HG03520 (cell line): ENCODE data around the gene GHRL.

Experiments
- ATAC-seq: cut with Tn5 transposase; IDR thresholded peaks from one replicate; pipeline ENCODE4 v1.9.1; 2021; ENCODE audit warnings: mild to moderate bottlenecking, moderate library complexity; ENCODE audit not compliant: unreplicated experiment

The GHRL gene, protein sequence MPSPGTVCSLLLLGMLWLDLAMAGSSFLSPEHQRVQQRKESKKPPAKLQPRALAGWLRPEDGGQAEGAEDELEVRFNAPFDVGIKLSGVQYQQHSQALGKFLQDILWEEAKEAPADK

DNA sequence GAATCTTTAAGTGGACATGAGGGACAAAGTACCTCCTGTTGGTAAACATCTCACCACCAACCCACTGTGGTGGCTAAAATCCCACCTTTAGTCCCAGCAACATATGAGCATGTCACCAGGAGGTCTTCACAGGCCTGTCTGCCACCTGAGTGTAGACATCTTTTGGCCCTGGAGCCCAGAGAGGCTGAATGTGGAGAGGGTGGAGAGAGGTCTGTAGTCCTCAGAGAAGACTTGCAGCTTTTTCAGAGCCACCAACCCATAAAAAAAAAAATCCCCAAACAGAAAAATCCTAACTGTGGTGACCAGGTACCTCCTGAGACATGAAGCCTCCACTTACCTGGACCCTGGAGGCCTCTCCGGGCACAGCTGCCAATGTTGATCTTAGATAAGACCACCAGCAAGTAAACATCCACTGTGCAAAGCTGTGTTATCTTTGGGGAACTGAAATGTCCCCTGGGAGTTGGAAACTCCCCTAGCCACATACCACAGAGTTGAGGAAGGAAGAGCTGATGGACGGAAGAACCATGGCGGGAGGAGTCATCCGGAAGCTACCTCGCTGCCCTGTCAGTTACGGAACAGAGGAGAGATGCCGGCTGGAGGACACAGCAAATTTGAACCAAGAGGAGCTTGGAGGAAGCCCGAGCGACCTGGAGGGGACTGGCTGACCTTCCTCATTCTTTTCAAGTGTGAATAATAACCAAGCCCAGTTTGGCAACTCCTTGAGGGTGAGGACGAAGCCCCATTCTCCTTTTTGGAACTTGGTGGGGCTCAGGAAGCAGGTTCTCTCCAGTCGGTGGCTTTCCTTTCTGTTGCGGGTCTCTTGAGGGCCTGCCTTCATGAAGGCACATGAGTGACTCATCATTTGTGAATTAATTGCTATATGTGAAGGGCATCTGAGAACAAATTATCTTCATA is at the start of gene GHRL:
TSS of gene GHRL (minus strand) at position 443 of the 915 bp plus-strand sequence. CDS start 2,767 bp downstream, outside the sequence.
- ATAC-seq = peak; percentile 68

DNA sequence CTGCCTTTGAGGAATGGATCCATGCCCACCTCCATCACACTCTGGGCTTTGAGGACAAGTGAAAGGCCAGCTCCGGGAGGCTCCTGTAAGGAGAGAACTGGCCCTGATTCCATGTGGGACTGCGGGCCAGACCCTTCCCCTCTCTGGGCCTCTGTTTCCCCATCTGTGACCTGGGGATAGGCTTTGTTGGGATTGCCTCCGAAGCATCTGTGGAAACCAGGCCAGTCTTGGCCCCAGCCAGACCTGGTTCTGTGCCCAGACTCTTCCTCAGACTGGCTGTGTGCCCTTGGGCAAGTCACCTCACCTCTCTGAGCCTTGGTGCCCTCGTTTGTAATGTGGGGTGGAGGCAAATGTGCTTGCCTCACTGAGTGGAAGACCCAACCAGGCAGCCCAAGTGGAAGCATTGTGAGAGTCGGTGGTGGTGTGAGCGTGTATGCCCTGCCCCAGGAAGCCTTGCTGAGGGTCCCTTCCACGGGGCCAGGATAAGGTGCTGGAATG is 49.2 kb upstream of the GHRL start:
- ATAC-seq = no peak

DNA sequence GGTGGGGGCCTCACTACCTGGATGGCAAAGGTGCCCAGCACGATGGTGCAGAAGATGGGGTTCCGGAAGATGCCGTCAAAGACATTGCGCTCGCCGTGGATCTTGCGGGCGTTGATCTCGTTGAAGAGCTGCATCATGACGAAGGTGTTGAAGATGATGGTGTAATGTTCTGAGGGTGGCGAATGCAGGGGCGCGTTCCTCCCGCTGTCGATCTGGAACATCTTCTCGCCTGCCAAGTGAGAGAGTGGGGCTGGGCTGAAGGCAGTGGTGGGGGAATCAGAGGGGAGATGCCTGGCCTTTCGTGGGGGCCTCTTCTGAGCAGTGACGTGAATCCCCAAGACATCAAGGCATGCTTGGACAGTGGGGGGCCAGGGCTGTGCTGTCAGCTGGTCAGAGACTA is 47.7 kb upstream of the GHRL start:
- no peak for ATAC-seq

DNA sequence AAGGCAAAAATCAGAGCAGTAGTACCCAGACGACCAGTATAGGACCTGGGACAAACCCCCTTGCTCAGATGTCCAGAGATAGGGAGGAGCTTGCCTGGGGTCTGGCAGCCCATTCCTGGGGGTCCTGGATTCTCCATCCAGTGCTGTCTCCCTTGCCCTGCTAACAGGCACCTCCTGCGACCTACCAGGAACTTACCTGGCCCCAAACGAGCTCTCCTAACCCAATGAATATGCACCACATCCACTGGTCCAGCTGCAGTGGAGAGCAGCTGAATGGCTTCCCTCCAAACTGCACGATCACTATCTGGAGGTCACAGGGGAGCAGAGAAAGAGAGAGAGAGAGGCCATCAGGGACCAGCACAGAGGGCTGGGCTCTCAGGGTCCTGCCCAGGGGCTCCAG is 47.3 kb upstream of the GHRL start:
- ATAC-seq = no peak

DNA sequence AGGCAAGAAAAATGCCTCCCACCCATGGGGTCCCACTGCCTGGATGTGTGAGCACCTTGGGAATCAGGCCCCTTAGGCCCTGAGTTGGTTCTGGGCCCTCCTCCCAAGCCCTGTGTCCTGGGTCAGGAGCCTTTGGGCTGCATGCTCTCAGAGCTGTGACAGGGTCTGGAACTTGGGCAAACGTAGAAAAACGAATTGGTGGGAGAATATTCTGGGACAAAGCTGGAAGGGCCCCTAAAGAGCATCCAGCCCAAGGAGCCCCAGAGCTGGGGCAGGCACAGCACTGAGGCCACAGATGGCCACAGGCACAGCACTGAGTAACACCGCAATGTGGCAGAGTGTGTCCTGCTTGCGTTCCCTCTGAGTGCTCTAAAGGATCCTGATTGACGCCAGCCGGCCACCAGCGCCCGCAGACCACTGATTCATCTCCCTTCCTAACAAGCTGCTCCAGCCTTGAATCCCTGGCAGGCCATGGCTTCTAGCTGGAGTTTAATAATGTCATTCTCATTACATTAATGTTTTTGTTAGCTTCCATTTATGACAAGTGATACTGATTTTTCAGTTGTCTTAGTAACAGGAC is 46.7 kb upstream of the GHRL start:
- no peak for ATAC-seq

DNA sequence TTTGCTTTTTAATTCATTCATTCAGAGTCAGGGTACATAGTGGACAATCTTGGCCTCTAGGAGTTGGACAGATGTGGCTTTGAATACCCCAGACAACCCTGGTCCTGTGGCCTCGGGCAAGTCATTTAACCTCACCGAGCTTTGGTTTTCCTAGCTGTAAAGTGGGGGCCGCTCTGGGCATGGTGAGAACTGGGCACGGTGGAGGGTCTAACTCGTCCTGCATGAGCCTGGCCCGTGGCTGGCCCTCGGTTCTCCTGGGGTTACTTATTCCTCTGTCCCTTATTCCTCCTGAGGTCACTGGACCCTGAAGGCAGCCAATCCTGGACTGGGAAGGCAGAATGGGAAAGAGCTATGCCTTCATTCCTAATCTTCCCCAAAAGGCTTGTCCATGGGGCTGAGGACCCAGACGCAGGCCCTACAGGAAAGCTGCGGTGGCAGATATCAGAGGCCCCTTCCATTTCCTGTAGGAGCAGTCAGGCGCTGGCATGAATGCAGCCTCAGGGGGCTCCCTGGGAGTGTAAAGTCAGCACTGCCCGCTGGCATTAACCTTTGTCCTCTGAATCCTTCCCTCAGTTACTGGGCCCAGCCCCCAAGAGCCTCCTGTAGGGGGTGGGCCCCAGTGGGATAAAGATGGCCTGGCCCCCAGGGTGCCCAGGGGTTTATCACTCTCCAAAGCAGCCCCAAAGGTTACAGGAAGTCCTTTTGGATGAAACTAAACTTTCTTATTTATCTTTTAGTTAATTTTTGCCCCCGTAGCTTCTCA is 46.0 kb upstream of the GHRL start:
- no peak for ATAC-seq

DNA sequence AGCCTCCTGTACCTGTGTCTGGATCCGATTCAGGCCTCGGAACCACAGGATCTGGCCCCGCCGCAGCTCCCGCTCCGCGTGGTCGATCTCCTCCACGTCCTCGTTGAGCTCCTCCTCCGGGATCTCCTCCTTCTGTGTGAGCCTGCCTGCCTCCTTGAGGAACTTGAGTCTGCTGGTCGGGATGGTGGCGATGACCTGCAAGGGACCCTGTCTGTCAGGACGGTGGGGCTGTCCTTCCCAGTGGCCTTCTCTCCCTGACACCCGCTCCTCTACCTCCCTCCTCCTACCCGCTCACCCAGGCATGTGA is 45.4 kb upstream of the GHRL start:
- no peak for ATAC-seq

DNA sequence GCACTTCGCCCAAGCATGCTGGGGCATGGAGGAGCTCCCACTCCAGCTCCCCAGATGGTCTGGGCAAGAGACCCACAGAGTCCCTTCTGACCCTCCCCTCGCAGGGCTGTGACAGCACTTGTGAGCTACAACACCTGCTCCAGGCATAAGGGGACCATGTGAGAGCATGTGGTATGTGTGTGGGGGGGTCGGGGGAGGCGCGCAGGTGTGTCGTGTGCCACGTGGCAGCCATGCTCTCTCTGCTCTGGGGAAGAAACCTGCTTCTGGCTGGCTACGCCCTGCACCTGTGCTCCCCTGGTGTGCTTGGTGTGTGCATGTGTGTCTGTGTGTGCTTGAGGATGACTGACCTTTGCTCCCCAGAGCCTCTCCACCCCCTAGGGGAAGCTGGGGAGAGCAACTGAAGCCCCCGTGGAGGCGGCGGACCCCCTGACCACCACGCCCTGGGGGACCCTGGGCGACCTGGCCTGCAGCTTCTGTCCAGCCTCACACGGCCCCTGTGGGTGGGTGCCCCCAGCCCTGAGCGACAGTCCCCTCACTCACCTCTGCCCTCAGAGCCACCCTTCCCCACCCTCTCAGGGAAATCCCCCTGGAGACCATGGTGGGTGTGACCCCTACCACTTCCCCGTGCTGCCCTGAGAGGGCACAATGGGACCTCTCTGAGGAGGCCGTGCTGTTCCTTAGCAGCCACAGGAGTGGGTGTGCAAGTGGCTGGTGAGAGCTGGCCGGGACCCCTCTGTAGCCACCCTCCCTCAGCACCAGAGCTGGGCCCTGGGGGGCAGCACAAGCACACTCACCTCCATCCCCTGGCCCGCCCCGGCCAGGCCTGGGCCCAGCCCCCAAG is 44.8 kb upstream of the GHRL start:
- no peak for ATAC-seq

DNA sequence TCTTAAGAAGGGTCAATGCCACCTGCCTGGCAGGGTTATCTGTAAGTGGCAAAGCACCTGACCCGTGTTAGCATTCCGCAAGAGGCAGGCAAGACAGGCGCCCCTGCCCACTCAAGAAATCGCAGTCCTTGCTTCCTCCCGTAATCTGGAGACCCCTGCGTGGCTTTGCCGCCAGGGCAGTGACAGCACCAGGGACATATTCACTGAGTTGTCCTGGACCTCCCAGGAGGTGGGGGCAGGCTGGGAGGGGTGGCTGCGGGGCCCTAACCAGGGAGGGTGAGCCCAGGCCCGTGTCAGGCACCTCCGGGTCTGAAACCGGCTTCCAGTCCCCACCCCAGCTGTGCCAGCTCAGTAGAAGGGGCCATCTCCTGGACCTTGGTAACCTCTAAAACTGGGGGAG is 44.0 kb upstream of the GHRL start:
- ATAC-seq = no peak

DNA sequence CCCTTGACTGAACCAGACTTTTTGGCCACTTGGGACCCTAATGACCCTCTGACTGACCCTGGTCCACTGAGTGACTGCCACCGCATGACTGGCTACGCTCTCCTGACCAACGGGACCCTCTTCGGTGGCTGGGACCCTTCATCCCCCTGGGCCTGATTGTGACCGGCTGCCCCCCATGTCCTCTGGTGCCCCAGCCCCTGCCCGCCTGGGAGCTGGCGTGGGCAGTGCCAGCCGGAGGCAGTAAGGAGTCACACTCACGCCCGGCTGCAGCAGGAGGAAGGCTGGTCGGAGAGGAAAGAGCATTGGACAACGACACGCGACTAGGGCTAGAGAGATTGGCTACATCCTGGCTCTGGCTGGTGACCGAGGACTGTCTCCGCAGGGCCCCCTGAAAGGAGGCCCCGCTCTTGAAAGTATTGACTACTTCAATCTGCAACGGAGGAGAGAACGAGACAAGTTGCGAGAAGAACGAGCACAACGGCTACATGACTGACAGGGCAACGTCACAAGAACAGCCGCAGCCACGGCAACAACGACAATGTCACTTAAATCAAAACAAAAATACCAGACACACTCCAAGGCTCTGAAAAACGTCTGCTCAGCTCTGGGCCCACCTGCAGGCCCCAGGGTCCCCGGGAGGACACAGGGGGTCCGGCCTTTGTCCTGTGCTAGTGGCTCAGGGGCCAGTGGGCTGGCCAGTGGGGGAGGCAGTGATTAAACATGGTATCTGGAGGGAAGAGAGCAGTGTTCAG is 43.3 kb upstream of the GHRL start:
- no peak for ATAC-seq

DNA sequence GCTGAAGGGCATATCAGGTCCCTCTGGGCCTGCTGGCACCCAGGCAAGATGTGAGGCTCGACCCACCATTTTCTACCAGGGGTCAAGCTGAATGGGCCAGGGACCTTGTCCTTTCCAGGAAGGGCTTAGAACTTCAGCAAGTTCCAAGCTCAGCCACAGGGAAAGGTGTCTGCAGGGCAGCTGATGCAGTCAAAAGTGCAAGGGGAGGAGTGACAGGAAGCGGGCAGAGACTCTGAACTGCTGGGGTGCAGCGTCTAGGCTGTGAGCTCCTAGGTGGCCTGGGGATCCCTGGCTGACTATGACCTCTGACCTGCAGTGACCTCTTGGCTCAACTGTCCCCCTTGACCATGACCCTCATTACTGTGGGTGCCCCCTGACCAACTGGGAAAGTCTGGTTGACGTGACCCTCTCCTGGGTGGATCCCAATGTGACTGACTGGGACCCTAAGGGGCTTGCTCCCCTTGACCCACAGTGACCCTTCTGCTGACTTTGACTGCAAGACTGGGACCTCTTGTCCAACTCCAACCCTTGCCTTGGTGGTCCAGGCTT is 42.5 kb upstream of the GHRL start:
- ATAC-seq = no peak

DNA sequence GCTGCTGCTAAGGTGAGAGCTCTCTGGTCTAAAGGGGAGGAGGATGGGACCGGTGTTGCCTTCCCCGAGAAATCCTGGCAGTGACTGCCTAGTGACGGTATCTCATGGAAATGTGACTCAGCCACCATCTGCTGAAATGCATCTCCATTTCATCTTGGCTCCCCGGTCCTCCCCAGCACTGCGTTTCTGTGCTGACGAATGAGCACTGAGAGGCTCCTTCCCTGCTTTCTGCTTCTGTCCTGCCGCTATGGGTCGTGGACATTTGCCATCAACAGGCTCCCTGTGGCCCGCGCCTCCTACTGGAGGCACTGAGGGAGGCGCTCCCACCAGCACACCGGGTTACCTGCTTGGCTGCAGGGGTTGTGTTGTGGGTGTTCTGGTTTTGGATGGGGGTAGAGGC is 41.7 kb upstream of the GHRL start:
- ATAC-seq = no peak

DNA sequence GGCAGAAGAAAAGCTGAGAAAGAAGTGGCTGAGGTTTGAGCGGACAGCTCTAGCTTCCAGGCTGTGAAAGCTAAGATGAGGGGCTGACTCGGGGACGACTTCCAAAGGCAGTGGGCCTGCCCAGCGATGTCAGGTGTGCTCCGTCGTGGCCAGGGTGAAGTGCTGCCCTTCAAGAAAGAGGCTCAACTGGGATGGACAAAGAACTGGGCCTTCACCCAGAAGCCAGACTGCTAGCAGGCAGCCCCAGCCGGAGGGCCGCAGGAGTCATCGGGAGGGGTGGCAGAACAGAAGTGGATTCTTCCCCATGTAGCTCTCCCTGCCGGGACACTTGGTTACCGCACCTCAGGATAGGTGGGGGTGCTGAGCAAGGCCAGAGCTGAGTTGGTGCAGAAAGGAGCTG is 41.3 kb upstream of the GHRL start:
- ATAC-seq = no peak

DNA sequence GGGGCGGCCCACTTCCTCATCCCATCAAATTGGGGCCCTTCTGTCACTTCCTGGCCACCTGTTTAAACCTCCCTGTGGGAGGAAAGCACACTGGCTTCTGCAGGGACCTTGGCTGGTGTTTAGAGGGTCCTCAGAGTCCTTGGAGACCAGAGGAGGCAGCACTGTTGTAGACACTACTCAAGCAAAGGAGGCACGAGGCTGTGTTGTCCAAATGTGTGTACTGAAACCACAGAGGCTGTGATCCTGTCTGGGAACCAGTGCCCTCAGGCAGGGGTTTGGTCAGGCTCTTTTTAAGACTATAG is 40.6 kb upstream of the GHRL start:
- no peak for ATAC-seq

DNA sequence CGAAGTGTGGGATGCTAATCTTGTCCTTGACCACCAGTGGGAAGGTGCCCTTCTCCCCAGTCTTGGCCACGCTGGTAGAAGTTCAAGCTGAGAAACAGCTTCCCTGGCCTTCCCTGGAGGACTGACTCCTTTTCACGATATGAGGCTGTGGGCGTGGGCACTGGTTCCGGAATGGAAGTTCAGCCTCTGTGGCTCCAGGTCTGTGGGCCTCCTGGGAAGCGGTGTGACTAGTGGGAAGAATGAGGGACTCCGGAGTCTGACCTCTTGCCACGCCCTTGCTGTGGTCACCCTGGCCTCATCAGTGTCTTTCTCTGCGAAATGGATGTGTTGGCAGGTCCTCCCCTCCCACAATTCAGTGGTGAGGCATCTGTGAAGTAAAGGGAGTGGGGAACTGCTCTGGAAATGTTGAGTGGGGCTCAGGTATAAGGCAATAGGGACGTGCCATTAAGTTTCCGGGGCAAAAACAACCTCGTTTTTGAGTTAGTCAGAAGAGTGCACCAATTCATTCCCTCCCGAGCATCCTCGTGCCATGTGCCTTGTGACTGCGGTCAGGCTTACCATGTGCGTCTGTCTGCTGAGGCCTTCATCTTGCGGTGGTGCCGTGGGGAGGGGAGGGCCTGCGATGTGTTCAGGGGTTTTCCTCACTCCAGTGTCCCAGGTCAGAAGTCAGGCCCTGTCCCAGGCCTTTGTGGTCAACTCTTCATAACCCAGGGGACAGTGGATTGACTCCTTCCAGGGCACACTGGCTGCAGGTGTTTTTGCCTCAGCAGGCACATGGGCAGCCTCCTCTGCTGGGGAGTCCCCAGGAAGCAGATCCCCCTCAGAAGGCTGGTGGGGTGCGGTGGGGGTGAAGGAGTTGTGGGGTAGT is 40.0 kb upstream of the GHRL start:
- ATAC-seq = no peak

DNA sequence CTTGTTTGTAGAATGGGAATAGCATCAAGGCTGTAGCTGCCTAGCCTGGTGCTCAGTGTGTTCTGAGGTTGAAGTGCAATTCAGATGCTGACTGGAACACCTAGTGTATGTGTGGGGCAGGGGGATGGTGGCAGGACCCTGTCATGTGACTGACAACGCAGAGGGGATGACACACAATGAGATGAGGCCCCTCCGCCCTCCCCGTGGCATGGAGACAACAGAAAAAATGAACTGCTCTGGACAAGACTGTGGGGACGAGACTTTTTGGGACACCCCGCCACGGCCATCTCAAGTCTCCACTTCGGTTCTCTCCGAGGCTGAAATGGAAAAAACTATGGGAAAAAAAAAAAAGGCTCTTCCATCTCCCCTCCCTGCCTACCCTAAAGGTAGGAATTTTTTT is 38.6 kb upstream of the GHRL start:
- ATAC-seq = no peak

DNA sequence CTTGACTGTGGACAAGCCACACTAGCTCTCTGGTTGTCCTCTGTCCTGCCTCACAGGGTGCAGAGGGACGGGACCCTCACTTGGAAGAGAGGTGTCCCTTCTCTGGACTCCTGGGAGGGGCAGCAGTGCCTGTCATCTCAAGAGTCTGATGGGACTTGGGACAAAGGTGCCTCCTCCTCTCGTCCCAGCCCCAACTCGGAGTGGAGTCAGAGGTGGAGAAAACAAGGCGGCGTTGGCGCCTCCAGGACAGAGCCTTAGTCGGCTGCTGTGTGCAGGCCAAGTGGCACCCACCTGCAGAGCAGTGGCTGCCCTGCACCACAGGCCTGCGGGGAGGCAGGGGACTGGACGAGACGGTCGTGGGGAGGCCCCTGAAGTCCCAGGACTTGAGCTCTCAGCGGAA is 37.6 kb upstream of the GHRL start:
- no peak for ATAC-seq

DNA sequence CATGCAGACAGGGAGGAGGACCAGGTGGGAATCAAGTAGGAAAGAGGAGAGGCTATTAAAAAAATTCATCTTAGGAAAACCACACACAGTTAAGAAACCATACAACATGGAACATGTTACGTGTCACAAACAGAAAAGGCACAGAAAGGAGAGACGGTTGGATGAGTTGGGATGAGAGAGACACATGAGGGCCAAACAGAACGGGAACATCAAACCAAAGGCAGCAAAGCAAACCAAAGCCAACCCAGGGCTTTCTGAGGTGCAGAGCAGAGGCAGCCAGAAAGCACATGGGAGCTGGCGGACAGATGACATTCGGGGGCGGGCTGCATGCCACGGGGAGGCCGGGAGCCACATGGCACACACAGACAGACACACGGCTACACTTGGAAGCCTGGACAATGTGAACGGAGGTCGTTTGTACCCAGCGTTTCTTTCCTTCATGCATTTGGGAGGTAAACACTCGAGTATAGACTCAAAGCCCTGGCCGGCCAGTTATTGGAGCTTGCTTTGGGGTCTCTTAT is 36.8 kb upstream of the GHRL start:
- ATAC-seq = no peak
